Measurements from ENCODE around the gene MBOAT1. TPM values are rescaled to one million over a fixed set of nuclear protein-coding genes. Genes with fewer than 3 reads are reported as not detected.
"Not testable (repeated sequence)": the region's sequence is repeated elsewhere in the genome, so short reads cannot be mapped to it uniquely, and the experiment has no call there.

MBOAT1 gene
- polyA plus RNA-seq, 1 of the 3 experiments (the other 2 are of a cell fraction): 3.0 TPM

DNA sequence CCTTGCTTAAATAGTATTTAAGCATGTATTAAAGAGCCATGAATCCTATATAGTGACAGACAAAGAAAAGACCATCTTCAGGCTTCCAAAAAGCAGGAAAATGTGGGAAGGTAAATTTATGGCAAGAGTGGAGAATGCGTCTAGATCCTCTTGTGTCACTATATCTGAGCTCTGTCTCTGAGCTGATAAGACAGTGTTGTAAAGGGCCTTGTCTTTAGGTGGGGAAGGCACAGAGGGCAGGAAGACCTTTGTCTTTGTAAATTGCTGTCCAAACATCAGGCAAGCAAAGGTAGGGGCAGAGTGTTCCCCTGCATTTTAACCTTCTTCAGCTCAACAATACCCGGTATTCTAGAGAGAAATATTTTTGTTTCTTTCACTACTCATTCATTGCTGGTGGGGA lies 33.9 kb upstream of the MBOAT1 start:
- H3K9me2 ChIP-seq: no peaks in the 10 kb centered on the region
- H3K27me3 ChIP-seq (ENCODE audit: insufficient read depth): no peaks in the 10 kb centered on the region
- H2AFZ ChIP-seq (ENCODE audit: low read depth): no peak overlapping the region
- H3K36me3 ChIP-seq (replicated peaks in 1 of 2; ENCODE audit: control insufficient read depth in 1 of 2, insufficient read depth in 2 of 2, low read length in 1 of 2): no peaks in the 10 kb centered on the region
- H3K4me2 ChIP-seq: no peak overlapping the region
- H3K79me2 ChIP-seq (ENCODE audit: insufficient read depth): no peaks in the 10 kb centered on the region
- no peak for TF ChIP-seq FOXJ3 (CRISPR knock-in tag; IDR thresholded peaks at IDR 0.05)
- no peak for TF ChIP-seq EZH2phosphoT487 (IDR thresholded peaks at IDR 0.05; ENCODE audit: borderline replicate concordance, low read depth)
- TF ChIP-seq MXI1 (IDR thresholded peaks at IDR 0.05; ENCODE audit: low read depth, low read length): no peak
- TF ChIP-seq TAF1 (IDR thresholded peaks at IDR 0.05; ENCODE audit: borderline replicate concordance, low read depth, low read length): no peak
- TF ChIP-seq RXRA (IDR thresholded peaks at IDR 0.05; ENCODE audit: borderline replicate concordance, low read depth): no peak
- TF ChIP-seq RFX5 (IDR thresholded peaks at IDR 0.05; ENCODE audit: low read length): no peak
- TF ChIP-seq, protein P1, sequence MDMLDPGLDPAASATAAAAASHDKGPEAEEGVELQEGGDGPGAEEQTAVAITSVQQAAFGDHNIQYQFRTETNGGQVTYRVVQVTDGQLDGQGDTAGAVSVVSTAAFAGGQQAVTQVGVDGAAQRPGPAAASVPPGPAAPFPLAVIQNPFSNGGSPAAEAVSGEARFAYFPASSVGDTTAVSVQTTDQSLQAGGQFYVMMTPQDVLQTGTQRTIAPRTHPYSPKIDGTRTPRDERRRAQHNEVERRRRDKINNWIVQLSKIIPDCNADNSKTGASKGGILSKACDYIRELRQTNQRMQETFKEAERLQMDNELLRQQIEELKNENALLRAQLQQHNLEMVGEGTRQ (IDR thresholded peaks at IDR 0.05; ENCODE audit: borderline replicate concordance, low read depth, low read length): no peak
- TF ChIP-seq NRF1 (IDR thresholded peaks at IDR 0.05; ENCODE audit: low read depth, low read length): no peak
- TF ChIP-seq, protein P2, sequence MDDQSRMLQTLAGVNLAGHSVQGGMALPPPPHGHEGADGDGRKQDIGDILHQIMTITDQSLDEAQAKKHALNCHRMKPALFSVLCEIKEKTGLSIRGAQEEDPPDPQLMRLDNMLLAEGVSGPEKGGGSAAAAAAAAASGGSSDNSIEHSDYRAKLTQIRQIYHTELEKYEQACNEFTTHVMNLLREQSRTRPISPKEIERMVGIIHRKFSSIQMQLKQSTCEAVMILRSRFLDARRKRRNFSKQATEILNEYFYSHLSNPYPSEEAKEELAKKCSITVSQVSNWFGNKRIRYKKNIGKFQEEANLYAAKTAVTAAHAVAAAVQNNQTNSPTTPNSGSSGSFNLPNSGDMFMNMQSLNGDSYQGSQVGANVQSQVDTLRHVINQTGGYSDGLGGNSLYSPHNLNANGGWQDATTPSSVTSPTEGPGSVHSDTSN (IDR thresholded peaks at IDR 0.05): no peak
- no peak for TF ChIP-seq NFIC (IDR thresholded peaks at IDR 0.05; ENCODE audit: borderline replicate concordance)
- TF ChIP-seq POLR2AphosphoS5 (IDR thresholded peaks at IDR 0.05; ENCODE audit: low read depth, low read length): no peak
- no peak for TF ChIP-seq ELF1 (IDR thresholded peaks at IDR 0.05)
- TF ChIP-seq MEF2A (IDR thresholded peaks at IDR 0.05; ENCODE audit: borderline replicate concordance, low read depth): no peak
- no peak for TF ChIP-seq RAD21 (IDR thresholded peaks at IDR 0.05; ENCODE audit: low read length)
- no peak for TF ChIP-seq GATA2 (CRISPR knock-in tag; IDR thresholded peaks at IDR 0.05)
- no peak for TF ChIP-seq TCF12 (IDR thresholded peaks at IDR 0.05)
- TF ChIP-seq, protein P3, sequence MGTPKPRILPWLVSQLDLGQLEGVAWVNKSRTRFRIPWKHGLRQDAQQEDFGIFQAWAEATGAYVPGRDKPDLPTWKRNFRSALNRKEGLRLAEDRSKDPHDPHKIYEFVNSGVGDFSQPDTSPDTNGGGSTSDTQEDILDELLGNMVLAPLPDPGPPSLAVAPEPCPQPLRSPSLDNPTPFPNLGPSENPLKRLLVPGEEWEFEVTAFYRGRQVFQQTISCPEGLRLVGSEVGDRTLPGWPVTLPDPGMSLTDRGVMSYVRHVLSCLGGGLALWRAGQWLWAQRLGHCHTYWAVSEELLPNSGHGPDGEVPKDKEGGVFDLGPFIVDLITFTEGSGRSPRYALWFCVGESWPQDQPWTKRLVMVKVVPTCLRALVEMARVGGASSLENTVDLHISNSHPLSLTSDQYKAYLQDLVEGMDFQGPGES (IDR thresholded peaks at IDR 0.05; ENCODE audit: low read depth, low read length): no peak
- no peak for TF ChIP-seq YY1 (IDR thresholded peaks at IDR 0.05; ENCODE audit: low read depth)
- no peak for TF ChIP-seq FOSL2 (IDR thresholded peaks at IDR 0.05; ENCODE audit: borderline replicate concordance, low read depth)
- TF ChIP-seq RCOR1 (IDR thresholded peaks at IDR 0.05; ENCODE audit: low read length): no peak
- no peaks in the 10 kb centered on the region for H4K20me1 ChIP-seq (ENCODE audit: insufficient read depth)
- ChIA-PET CTCF (no interaction called here), POLR2A (no interaction called here)
- H3K9me3 ChIP-seq: no peaks in the 10 kb centered on the region
- H3K9ac ChIP-seq: no peak overlapping the region
- no peaks in the 10 kb centered on the region for H3K4me1 ChIP-seq (ENCODE audit: control insufficient read depth in 1 of 2, insufficient read depth in 2 of 2, low read depth in 1 of 2, low read length in 1 of 2)
- H3K4me3 ChIP-seq (ENCODE audit: low read depth in 2 of 2, low read length in 1 of 2): no peak overlapping the region
- H3F3A ChIP-seq (replicated peaks; ENCODE audit: insufficient read depth): no peaks in the 10 kb centered on the region
- WGBS (ENCODE audit: low lambda C conversion rate): 50% methylated on average over 2 of the region's 2 CpGs
- no peak for DNase-seq
- H3K27ac ChIP-seq (ENCODE audit: low read depth in 2 of 2, low read length in 1 of 2): no peak overlapping the region

DNA sequence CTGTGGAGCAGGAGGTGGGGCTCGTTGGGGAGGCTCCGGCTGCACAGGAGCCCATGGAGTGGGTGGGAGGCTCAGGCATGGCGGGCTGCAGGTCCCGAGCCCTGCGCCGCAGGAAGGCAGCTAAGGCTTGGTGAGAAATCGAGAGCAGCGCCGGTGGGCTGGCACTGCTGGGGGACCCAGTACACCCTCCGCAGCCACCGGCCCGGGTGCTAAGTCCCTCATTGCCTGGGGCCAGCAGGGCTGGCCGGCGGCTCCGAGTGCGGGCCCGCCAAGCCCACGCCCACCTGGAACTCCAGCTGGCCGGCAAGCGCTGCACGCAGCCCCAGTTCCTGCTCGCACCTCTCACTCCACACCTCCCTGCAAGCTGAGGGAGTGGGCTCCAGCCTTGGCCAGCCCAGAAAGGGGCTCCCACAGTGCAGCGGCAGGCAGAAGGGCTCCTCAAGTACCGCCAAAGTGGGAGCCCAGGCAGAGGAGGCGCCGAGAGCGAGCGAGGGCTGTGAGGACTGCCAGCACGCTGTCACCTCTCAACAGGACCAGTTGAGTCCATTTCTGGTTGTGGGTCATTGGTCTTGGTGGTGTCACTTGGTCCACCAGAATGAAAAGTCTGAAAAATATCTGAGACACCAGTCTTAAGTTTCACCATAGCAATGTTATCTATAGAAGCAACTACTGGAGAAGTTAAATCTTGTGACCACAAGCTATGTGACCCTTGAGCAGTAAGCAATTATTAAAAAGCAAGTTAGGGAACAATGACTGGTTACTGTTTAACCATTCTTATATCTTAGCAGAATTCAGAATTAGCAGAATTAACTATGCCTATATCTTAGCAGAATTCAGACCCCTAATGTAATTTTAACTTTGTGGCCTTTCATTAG lies 32.8 kb upstream of the MBOAT1 start:
- H3K4me1 ChIP-seq (ENCODE audit: control insufficient read depth in 1 of 2, insufficient read depth in 2 of 2, low read depth in 1 of 2, low read length in 1 of 2); H3K9ac ChIP-seq; H3F3A ChIP-seq (replicated peaks; ENCODE audit: insufficient read depth); H3K36me3 ChIP-seq (replicated peaks in 1 of 2; ENCODE audit: control insufficient read depth in 1 of 2, insufficient read depth in 2 of 2, low read length in 1 of 2); H3K9me2 ChIP-seq; DNase-seq; H3K4me3 ChIP-seq (ENCODE audit: low read depth in 2 of 2, low read length in 1 of 2); H3K9me3 ChIP-seq; CTCF ChIA-PET; H4K20me1 ChIP-seq (ENCODE audit: insufficient read depth); H3K4me2 ChIP-seq; H2AFZ ChIP-seq (ENCODE audit: low read depth); H3K27me3 ChIP-seq (ENCODE audit: insufficient read depth); H3K79me2 ChIP-seq (ENCODE audit: insufficient read depth); H3K27ac ChIP-seq (ENCODE audit: low read depth in 2 of 2, low read length in 1 of 2); POLR2A ChIA-PET: not testable (repeated sequence)
- 84% methylated on average over 10 of the region's 29 CpGs for WGBS (ENCODE audit: low lambda C conversion rate)

Data from SK-N-SH (cell line).